ENCODE results near the gene DRAM2.
"Not testable (repeated sequence)": the region's sequence is repeated elsewhere in the genome, so short reads cannot be mapped to it uniquely, and the experiment has no call there.

The DRAM2 gene

DNA sequence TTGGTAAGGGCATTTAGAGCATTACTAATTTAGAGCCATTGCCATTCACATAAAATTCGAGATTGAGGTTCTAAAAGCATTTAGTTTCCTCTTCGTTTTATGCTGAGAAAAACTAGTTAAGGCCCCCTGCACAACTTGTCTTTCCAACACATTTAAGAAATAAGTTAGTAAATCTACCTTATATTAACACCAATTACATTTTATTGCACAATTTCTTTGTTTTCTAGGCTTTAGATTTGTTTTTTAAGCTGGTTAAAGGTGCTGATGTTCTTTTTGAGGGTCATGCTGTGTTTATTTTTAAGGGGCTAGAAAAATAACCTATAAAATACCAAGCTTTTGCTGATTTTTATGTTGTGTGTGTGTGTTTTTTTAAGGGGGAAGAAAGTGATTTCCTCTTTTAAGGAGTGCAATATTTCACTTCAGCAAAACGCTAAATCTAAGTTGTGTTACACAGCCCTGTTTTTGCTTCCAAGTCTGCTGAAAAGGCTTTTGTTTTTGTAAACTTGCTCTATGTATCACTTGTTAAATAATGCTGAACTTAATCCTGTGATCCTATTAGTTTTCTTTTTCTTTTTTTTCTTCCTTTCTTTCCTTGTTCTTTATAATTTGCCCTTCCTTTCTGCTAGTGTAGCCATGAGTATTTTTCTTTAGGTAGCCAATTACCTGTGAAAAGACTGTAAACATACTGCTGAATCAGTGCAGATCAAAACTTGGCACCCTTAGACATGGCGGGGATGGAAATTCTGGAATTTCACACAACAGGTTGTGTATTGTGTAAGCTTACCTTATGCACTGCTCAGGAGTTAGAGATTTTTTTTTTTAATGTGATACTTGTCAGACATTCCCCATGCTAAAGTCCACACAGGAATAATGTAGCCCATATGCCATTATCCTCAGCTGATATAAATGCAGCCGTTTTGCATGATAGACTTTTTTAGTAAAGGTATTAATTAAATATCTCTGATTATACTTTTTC, 1.6 kb upstream of the DRAM2 start:
- no peak for DNase-seq

DNA sequence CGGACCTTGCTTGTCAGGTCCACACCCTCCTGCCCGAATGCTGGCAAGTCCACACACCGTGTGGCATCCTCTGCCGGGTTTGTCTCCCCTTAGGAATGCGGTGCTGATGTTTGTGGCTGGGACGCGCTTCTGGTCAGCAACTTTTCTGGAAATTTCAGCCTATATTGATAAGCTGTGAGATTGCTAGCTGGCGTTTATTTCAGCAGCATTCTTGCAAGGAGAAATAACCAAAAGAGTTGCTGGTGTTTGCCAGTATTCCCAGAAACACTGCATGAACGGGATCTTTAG, 731 bp upstream of the DRAM2 start:
- no peak for DNase-seq

DNA sequence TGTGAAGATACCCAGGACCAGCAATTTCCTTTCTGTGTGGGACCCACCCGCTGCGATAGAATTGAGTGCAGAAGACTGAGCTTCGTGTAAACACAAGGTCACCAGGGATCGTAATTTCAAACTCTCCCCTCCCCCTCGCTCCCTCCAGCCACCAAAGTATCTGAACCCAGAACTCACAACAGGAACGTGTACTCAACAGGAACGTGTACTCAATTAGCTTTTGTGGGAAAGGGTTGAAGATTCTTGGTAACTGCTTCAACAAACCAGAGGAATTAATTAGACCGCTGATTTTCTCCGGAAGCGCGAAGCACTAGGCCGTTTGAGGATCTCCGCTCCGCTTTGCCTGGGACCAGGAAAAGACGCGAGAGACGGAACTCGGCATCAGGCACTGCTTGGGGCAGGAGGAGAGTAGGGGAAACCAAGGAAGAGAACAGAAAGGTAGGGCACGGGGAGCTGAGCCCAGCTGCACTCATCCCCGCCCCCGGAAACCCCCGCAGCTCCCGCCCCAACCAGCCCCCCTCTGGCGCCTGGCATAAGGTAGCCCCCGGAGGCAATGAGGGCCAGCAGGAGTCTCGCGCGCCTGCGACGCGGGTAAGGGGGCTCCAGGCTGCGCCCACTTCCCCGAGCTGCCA, 453 bp downstream of the DRAM2 start:
- DNase-seq: peak; percentile 44

DNA sequence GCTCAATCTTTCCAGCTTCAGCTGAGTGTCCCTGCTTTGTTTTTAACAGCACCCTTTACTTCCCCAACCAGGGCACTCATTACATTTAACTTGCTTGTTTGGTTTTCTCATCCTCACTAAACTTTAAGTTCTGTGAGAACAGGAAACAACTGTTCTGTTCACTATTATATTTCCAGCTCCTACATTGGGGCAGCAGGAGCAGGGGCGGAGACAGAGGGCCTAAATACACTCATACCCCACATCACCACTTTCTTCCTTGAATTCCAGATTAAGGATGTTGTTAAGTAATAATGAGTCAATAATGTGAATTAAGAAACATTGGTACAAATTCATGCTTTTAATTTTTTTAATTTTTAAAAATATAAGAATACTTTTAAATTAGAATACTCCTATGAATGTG, 6.0 kb downstream of the DRAM2 start:
- no peak for DNase-seq

DNA sequence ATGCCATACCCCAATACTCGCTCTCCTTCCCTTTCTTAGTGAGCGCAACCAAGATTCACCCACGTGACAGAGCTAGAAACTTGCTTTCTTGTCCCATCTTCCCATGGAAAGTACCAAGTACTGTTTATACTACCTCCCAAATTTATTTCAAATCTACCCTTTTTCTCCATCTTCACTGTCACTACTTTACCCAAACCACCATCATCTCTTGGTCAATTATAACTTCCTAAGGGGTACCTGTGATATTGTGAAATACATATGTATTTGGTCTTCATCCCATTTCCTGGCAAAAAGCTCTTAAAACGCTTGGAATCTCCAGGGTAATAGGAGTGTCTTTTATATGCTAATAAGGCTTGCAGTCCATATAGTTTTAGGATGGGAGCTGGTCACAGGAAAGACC, 8.2 kb downstream of the DRAM2 start:
- DNase-seq: no peak

DNA sequence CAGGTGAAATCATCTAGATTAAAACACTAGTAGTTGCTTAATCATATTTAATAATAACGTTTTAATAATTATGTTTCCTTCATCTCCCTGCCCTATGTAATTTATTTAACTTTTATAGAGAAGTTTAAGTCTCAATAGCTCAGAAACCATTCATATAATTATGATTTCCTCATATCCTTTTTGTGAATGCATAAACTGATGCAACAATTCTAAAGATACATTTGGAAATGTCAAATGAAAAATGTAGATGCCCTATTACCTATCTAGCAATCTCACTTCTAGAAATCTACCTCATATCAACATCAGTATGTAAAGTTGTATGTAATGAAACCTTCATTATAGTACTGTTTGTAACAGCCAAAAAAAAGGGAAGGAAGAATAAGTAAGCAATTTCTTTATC, 10.5 kb downstream of the DRAM2 start:
- no peak for DNase-seq

DNA sequence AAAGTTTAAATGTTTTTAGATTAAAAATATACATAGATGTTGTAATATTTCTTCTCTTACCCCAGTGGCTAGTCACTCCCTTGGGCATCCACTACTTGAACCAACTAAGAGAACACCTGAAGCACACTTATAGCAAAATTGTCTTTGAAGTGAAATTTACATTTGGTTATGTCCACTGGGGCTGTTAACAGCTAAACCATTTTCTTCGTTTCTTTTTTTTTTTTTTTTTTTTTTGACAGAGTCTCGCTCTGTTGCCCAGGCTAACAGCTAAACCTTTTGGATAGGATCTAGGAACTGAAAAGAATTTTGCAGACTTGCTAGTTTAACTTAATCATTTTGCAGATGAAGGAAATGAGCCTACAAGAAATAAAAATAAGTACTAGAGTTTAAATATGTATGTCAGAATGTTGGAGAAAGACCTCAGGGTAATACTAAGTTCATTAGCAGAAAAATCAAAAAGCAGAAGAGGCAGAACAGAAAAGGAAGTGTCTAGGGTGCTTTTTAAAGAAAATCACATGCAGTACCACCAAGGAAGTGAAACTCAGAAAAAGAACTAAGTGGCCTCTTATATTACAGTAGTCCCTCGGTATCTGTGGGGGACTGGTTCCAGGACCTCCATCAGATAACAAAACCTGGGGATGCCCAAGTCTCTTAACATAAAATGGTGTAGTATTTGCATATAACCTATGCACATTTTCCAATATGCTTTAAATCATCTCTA, 11.8 kb downstream of the DRAM2 start:
- no peak for DNase-seq

DNA sequence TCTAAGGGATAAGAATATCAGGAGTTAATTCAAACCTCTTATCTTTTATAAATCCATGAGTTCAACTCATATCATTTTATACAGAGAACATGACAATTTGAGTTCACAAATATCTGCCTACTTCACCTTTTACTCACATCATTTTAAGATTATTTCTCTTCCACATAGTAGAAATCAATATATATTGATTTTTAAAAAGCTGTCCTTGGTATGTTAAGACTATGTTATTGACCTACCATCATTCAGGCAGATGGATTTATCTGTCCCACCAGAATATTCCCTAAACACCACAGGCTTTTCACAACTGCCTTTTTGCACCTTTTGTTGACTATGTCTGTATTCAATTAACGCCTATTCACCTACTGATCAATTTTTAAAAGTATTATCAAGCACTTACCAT, 13.5 kb downstream of the DRAM2 start:
- DNase-seq: no peak

DNA sequence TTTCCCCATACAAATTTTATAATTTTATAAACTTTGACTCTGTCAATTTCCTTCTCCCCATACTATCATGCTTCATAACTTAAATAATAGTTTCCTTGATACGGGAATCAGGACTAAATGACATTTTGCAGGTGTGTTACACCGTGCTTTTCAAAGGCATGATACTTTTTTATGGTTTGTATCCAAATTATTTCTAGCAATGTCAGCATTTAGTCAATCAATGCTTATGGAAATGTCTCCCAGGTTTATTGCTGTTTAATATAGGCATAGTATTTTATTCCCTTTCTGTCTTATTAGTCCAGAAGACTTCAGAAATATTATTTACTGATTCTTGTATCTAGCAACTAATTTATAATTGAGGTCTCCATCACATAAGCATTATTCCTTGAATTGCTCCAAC, 23.4 kb downstream of the DRAM2 start:
- DNase-seq: no peak

DNA sequence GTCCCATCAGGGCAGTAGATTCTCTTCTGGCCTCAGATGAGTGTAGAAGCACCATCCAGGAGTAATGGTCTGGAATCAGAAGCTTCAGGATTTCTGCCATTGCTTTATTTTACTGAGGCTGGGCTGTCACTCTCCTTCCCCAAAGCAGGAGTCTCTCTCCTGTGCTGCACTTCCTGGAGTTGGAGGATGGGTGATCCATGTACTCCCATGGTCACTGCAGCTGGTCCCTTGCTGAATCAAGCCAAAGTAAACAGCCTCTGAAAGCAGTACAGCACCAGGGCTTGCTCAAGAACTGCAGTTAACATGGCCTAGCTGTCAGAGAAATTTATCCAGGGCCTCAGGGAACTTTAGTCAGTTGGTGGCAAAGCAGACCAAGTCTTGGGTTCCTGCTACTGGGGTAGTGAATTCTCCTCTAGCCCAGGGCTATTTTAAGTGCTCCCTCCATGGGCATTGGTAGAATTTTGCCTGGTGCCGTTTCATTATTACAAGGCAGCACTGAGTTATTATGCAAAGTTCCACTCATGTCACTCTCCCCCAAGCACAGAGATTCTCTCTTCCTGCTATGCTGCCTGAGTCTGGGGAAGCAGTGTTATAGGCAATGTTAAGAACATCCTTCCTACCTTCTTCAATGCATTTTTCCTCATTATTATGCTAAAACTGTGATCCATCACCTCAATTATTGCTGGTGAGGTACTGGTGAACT, 29.5 kb downstream of the DRAM2 start:
- no peak for DNase-seq

DNA sequence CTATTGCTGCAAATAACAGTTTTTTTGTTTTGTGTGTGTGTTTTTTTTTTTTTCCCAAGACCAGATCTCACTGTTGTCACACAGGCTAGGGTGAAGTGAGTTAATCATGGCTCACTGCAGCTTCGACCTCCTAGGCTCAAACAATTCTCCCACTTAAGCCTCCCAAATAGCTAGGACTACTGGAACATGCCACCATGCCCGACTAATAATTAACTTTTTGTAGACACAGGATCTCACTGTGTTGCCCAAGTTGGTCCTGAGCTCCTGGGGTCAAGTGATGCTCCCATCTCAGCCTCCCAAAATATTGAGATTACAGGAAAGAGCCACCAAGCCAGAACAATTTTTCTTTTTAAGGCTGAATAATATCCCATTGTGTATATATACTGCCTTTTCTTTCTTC, 34.9 kb downstream of the DRAM2 start:
- no peak for DNase-seq

DNA sequence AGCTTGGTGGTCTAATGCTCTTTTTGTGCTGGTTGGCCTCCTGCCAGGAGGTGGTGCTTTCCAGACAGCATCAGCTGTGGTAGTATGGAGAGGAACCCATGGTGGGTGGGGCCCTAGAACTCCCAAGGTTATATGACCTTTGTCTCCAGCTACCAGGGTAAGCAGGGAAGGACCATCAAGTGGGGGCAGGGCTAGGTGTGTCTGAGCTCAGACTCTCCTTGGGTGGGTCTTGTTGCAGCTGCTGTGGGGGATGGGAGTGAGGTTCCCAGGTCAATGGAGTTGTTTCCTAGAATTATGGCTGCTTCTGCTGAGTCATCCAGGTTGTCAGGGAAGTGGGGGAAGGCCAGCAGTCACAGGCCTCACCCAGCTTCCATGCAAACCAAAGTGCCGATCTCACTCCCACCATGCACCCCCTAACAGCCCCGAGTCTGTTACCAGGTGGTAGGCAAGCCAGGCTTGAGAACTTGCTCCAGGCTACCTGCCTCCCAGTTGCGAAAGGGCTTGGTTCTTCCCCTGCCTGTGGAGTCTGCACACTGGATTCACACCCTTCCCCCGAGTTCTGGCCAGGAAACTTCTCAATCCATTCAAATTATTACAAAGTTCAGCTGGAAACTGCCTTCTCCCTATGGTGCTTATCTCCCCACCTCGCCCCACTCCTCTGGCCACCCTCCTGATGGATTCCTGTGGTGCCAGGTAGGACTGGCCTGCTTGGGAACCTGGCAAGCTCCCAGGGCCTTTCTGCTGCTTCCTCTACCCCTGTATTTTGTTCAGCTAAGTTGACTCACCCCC, 37.8 kb downstream of the DRAM2 start:
- DNase-seq: no peak

DNA sequence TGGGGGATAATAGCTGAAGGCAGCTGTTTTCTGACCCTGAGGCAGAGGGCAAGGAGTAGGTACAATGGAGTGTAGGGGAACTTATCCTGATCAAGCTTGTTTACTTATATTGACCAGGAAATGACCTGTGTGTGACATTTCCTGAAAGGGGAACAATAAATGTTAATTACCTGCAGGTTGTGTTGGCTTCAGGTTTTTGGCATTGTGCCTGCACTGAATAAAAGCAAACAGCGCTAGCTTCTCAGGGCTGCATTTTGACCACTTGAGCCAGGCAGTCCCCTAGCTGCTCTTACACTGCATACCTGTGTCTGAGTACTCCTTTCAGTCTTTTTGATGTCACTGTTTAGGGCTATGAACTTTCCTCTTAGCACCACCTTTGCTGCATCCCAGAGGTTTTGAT, 40.6 kb downstream of the DRAM2 start:
- DNase-seq: no peak

DNA sequence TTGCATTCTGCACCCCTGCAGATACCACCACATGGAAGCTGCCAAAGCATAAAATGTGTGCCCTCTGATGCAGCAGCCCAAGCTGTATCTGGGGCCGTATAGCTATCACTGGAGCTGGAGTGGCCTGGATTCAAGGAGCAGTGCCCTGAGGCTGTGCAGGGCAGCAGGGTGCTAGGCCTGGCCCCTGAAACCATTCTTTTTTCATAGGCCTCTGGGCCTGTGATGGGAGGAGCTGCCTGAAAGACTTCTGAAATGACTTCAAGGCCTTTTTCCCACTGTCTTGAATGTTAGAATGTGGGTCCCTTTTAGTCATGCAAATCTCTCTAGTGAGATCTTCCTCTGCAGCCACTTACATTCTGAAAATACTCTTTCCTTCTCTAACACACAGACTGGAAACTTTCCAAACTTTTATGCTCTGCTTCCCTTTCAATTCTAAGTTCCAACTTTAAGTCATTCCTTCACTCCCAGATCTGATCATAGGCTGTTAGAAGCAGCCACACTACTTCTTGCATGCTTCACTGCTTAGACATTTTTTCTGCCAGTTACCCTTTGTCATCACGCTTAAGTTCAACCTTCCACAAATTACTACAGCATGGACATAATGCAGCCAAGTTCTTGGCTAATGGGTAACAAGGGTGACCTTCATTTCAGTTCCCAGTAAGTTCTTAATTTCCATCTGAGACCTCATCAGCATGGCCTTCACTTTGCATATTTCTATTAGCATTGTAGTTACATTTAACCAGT, 42.4 kb downstream of the DRAM2 start:
- DNase-seq: no peak

DNA sequence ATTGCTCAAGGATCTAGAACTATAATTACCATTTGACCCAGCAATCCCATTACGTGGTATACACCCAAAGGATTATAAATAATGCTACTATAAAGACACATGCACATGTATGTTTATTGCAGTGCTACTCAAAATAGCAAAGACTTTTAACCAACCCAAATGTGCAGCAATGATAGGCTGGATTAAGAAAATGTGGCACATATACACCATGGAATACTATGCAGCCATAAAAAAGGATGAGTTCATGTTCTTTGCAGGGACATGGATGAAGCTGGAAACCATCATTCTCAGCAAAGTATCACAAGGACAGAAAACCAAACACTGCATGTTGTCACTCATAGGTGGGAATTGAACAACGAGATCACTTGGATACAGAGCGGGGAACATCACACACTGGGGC, 44.5 kb downstream of the DRAM2 start:
- DNase-seq: not testable (repeated sequence)

DNA sequence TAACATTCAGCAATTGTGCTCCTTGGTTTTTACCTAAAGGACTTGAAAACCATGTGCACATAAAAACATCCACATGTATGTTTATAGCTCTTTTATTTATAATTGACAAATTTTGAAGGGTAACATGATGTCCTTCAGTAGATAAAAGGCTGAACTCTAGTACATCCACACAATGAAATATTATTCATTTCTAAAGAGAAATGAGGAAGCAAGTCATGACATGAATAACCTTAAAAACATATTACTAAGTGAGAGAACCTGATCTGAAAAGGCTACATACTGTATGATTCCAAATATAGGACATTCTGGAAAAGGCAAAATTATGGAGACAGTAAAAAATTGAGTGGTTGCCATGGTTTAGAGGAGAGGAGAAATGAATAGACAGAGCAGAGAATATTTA, 50.3 kb downstream of the DRAM2 start:
- no peak for DNase-seq

DNA sequence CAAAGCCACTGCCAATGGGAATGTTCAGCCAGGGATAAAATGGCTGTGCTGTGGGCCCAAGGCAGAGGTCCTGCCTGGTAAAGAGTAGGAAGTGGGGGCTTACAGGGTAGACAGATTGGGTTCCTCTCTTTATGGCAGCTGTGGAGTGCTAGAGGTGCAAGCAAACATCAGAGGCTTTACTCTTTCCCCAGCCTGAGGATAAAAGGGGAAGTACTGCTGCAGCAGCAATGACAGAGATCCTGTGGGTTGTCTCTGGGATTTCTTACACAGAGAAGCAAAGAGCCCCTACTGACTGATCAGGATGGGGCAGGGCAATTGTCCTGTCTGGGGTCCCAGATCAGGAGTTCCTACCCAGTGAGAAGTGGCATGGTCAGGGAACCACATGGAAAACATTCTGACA, 54.2 kb downstream of the DRAM2 start:
- DNase-seq: no peak

DNA sequence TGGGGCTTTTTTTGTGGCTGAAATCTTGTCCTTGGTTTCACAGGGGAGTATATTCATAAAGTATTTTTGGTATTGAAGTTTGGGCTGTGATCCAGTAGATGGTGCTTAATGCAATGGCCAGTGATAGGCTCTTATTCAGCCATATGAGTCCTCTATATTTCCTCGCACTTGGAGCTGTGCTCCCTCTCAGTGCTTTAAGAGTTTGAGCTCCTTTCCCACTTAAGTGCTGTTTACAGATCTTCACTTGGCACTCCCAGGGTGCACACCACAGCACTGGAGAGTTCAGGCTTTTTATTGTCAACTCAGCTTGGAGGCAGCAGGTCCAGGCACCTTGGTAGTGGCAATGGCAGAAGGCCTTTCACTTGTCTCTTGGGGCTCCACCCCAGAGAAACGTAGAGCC, 54.9 kb downstream of the DRAM2 start:
- DNase-seq: no peak

DNA sequence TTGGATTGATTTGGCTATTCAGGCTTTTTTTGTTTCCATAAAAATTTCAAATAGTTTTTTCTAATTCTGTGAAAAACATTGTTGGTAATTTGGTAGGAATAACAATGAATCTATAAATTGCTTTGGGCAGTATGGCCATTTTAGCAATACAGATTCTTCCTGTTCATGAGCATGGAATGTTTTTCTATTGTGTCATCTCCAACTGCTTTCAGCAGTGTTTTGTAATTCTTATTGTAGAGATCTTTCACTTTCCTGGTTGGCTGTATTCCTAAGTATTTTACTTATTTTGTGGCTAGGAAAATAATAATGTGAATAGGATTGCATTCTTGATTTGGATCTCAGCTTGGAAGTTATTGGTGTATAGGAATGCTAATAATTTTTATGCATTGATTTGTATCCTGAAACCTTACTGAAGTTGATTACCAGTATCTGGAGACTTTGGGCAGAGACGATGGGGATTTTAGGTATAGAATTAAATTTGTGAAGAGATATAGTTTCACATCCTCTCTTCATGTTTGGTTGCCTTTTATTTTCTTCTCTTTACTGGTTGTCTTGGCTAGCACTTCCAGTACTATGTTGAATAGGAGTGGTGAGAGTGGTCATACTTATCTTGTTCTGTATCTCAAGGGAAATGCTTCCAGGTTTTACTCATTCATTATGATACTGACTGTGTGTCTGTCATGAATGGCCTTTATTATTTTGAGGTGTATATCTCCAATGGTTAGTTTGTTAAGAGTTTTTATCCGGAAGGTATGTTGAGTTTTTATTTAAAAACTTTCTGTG, 57.3 kb downstream of the DRAM2 start:
- DNase-seq: no peak

DNA sequence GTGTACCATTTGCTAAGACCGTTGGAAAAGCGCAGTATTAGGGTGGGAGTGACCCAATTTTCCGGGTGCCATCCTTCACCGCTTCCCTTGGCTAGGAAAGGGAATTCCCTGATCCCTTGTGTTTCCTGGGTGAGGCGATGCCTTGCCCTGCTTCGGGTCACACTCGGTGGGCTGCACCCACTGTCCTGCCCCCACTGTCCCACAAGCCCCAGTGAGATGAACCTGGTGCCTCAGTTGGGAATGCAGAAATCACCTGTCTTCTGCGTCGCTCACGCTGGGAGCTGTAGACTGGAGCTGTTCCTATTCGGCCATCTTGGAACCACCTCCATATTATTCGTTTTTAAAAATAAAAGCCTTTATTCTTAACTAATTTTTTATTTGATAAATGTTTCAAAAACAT, 60.6 kb downstream of the DRAM2 start:
- not testable (repeated sequence) for DNase-seq

DNA sequence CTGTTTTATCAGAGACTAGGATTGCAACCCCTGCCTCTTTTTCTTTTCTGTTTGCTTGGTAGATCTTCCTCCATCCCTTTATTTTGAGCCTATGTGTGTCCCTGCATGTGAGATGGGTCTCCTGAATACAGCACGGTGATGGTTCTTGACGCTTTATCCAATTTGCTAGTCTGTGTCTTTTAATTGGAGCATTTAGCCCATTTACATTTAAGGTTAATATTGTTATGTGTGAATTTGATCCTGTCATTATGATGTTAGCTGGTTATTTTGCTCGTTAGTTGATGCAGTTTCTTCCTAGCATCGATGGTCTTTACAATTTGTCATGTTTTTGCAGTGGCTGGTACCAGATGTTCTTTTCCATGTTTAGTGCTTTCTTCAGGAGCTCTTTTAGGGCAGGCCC, 62.6 kb downstream of the DRAM2 start:
- not testable (repeated sequence) for DNase-seq
